Activated naive CD8-positive, alpha-beta T cell treated with anti-CD3 and anti-CD28 coated beads, Interleukin-2, amount 10 ng/mL, durations not matched to agents 7 days and 5 days (primary cell): ENCODE results near the gene BANK1. TPM values are rescaled to one million over a fixed set of nuclear protein-coding genes. Genes with fewer than 3 reads are reported as not detected.

ENCODE experiments used
- ATAC-seq: fragments of 150-1000 bp; cut with Tn5 transposase; one replicate; pipeline ENCODE4 v1.10.0; 2021; ENCODE audit warnings: low read depth, moderate library complexity
- POLR2A ChIA-PET: fragments of 350-600 bp; sonication (Branson Sonifier 250); formaldehyde crosslinking; loops from one replicate; lab custom pipeline; 2021; ENCODE audit warnings: antibody characterized with exemption; lab: Charles Lee
- DNase-seq: peaks from one replicate; pipeline ENCODE4 v3.0.0; 2021
- H3K27ac Mint-ChIP-seq: one replicate; pipeline ENCODE4 v1.8.0; 2022; ENCODE audit warnings: mild to moderate bottlenecking, mixed read lengths
- H3K27me3 Mint-ChIP-seq: one replicate; pipeline ENCODE4 v1.8.0; 2022; ENCODE audit warnings: mild to moderate bottlenecking, moderate library complexity, mixed read lengths
- H3K36me3 Mint-ChIP-seq: one replicate; pipeline ENCODE4 v1.8.0; 2021; ENCODE audit warnings: mild to moderate bottlenecking, mixed read lengths
- H3K4me1 Mint-ChIP-seq: one replicate; pipeline ENCODE4 v1.8.0; 2021; ENCODE audit warnings: mixed read lengths
- H3K4me3 Mint-ChIP-seq: one replicate; pipeline ENCODE4 v1.8.0; 2022; ENCODE audit warnings: mild to moderate bottlenecking, moderate library complexity, mixed read lengths
- H3K9me3 Mint-ChIP-seq: one replicate; pipeline ENCODE4 v1.8.0; 2021; ENCODE audit warnings: mixed read lengths
- total RNA-seq, 2 experiments: library from RNA; stranded (reverse); gene quantifications; one replicate each; pipeline ENCODE4 v1.2.3, GENCODE V29; 2021

Gene BANK1
- total RNA-seq, 2 experiments from 2014 or later: 0.51 to 0.72 TPM

GRCh38 chr4:101993002-101993841 is 202.7 kb downstream of the BANK1 start:
- POLR2A ChIA-PET: no interaction called here
- H3K36me3 Mint-ChIP-seq: no peaks in the 10 kb centered on the region
- no peaks in the 10 kb centered on the region for H3K4me1 Mint-ChIP-seq
- no peak for DNase-seq
- peaks cover 2% of the 10 kb centered on the region for H3K27me3 Mint-ChIP-seq
- no peak overlapping the region for H3K4me3 Mint-ChIP-seq
- H3K9me3 Mint-ChIP-seq: peaks cover 2% of the 10 kb centered on the region
- ATAC-seq: no peak
- H3K27ac Mint-ChIP-seq: no peak overlapping the region

- DNase-seq (no peak), ATAC-seq (no peak)
- no peak overlapping the region for H3K27ac Mint-ChIP-seq
- no peaks in the 10 kb centered on the region for H3K4me1 Mint-ChIP-seq
- no peaks in the 10 kb centered on the region for H3K36me3 Mint-ChIP-seq
- H3K4me3 Mint-ChIP-seq: no peak overlapping the region
- peaks cover 2% of the 10 kb centered on the region for H3K9me3 Mint-ChIP-seq
- peaks cover 2% of the 10 kb centered on the region for H3K27me3 Mint-ChIP-seq
- POLR2A ChIA-PET: no interaction called here
Measured at GRCh38 chr4:101993842-101994775, 203.6 kb downstream of the BANK1 start.

- no peak overlapping the region for H3K4me3 Mint-ChIP-seq
- ATAC-seq: no peak
Measured at GRCh38 chr4:102007959-102008425, 217.5 kb downstream of the BANK1 start.

GRCh38 chr4:102008711-102009110 is 218.2 kb downstream of the BANK1 start:
- no peaks in the 10 kb centered on the region for H3K36me3 Mint-ChIP-seq
- H3K27me3 Mint-ChIP-seq: no peaks in the 10 kb centered on the region
- POLR2A ChIA-PET: no interaction called here
- ATAC-seq (no peak), DNase-seq (no peak)
- H3K4me1 Mint-ChIP-seq: peaks cover 4% of the 10 kb centered on the region
- no peak overlapping the region for H3K4me3 Mint-ChIP-seq
- H3K9me3 Mint-ChIP-seq: no peaks in the 10 kb centered on the region
- H3K27ac Mint-ChIP-seq: no peak overlapping the region

More at GRCh38 chr4:102007959-102008425, 217.5 kb downstream of the BANK1 start:
- peaks cover 2% of the 10 kb centered on the region for H3K27me3 Mint-ChIP-seq
- no peak for DNase-seq
- no peaks in the 10 kb centered on the region for H3K9me3 Mint-ChIP-seq
- POLR2A ChIA-PET: no interaction called here
- H3K36me3 Mint-ChIP-seq: no peaks in the 10 kb centered on the region
- peaks cover 4% of the 10 kb centered on the region for H3K4me1 Mint-ChIP-seq
- no peak overlapping the region for H3K27ac Mint-ChIP-seq

- Mint-ChIP-seq H3K4me1 (no peaks in the 10 kb centered on the region), H3K27me3 (peaks cover 10% of the 10 kb centered on the region), H3K27ac (no peak overlapping the region), H3K36me3 (no peaks in the 10 kb centered on the region), H3K9me3 (no peaks in the 10 kb centered on the region), H3K4me3 (no peak overlapping the region)
- DNase-seq (no peak), ATAC-seq (no peak)
- POLR2A ChIA-PET: no interaction called here
Measured at GRCh38 chr4:102022343-102022742, 231.8 kb downstream of the BANK1 start.

- POLR2A ChIA-PET: interaction anchor here (0.6 kb wide), 1 partner anchor 239 kb away, joined by 3 read pairs; no protein-coding TSS in a partner anchor
- H3K27ac Mint-ChIP-seq: no peak overlapping the region
- no peak for ATAC-seq
- no peaks in the 10 kb centered on the region for H3K4me1 Mint-ChIP-seq
- H3K27me3 Mint-ChIP-seq: peaks cover 10% of the 10 kb centered on the region
- no peaks in the 10 kb centered on the region for H3K9me3 Mint-ChIP-seq
- DNase-seq: no peak
- H3K4me3 Mint-ChIP-seq: no peak overlapping the region
- H3K36me3 Mint-ChIP-seq: no peaks in the 10 kb centered on the region
Measured at GRCh38 chr4:102027961-102028360, 237.4 kb downstream of the BANK1 start.

GRCh38 chr4:102031406-102031805 is 240.9 kb downstream of the BANK1 start:
- Mint-ChIP-seq H3K36me3 (no peaks in the 10 kb centered on the region), H3K27me3 (no peaks in the 10 kb centered on the region), H3K9me3 (no peaks in the 10 kb centered on the region), H3K4me1 (no peaks in the 10 kb centered on the region), H3K4me3 (no peak overlapping the region), H3K27ac (no peak overlapping the region)
- ATAC-seq (no peak), DNase-seq (no peak)
- POLR2A ChIA-PET: no interaction called here

- ATAC-seq: no peak
- DNase-seq: no peak
- POLR2A ChIA-PET: no interaction called here
- Mint-ChIP-seq H3K27ac (no peak overlapping the region), H3K4me1 (no peaks in the 10 kb centered on the region), H3K4me3 (no peak overlapping the region), H3K9me3 (no peaks in the 10 kb centered on the region), H3K36me3 (no peaks in the 10 kb centered on the region), H3K27me3 (no peaks in the 10 kb centered on the region)
Measured at GRCh38 chr4:102036016-102036415, 245.5 kb downstream of the BANK1 start.

GRCh38 chr4:102036619-102037376 is 246.3 kb downstream of the BANK1 start:
- Mint-ChIP-seq H3K4me3 (no peak overlapping the region), H3K9me3 (no peaks in the 10 kb centered on the region), H3K4me1 (no peaks in the 10 kb centered on the region), H3K27ac (no peak overlapping the region), H3K36me3 (no peaks in the 10 kb centered on the region), H3K27me3 (no peaks in the 10 kb centered on the region)
- DNase-seq (no peak), ATAC-seq (no peak)
- POLR2A ChIA-PET: no interaction called here

- Mint-ChIP-seq H3K4me1 (no peaks in the 10 kb centered on the region), H3K4me3 (no peak overlapping the region), H3K27me3 (peaks cover 2% of the 10 kb centered on the region), H3K36me3 (no peaks in the 10 kb centered on the region), H3K9me3 (no peaks in the 10 kb centered on the region), H3K27ac (no peak overlapping the region)
- DNase-seq (no peak), ATAC-seq (no peak)
- POLR2A ChIA-PET: no interaction called here
Measured at GRCh38 chr4:102037566-102037965, 247.0 kb downstream of the BANK1 start.

- no peak overlapping the region for H3K4me3 Mint-ChIP-seq
- no peaks in the 10 kb centered on the region for H3K4me1 Mint-ChIP-seq
- no peaks in the 10 kb centered on the region for H3K9me3 Mint-ChIP-seq
- peaks cover 8% of the 10 kb centered on the region for H3K27me3 Mint-ChIP-seq
- H3K36me3 Mint-ChIP-seq: no peaks in the 10 kb centered on the region
- no peak overlapping the region for H3K27ac Mint-ChIP-seq
- ATAC-seq (no peak), DNase-seq (no peak)
- POLR2A ChIA-PET: no interaction called here
Measured at GRCh38 chr4:102042871-102043802, 252.6 kb downstream of the BANK1 start.

GRCh38 chr4:102047616-102048015 is 257.1 kb downstream of the BANK1 start:
- POLR2A ChIA-PET: no interaction called here
- H3K4me3 Mint-ChIP-seq: no peak overlapping the region
- DNase-seq: no peak
- H3K9me3 Mint-ChIP-seq: no peaks in the 10 kb centered on the region
- peaks cover 8% of the 10 kb centered on the region for H3K27me3 Mint-ChIP-seq
- no peaks in the 10 kb centered on the region for H3K4me1 Mint-ChIP-seq
- no peak for ATAC-seq
- H3K27ac Mint-ChIP-seq: no peak overlapping the region
- no peaks in the 10 kb centered on the region for H3K36me3 Mint-ChIP-seq
